Measurements from ENCODE around the gene SSBP2.
"Not testable (repeated sequence)": the region's sequence is repeated elsewhere in the genome, so short reads cannot be mapped to it uniquely, and the experiment has no call there.

SSBP2 gene

DNA sequence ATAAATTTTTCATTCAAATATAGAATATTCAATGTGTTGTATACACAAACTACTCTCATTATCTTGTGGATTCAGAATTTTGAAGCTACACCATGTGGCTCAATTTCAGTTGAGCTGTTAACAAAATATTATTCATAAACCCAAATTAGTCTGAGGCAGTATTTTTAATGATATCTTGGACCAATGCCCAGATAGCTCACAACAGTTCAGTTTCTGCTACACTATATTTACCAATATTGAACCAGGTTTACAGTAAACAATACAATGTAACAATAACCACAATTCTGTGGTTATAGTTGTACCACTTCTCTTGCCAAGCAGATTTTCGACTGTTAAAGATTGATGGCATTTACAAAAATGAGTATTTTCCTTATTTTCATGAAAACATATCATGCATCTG, 99.9 kb downstream of the SSBP2 start:
- DNase-seq, result no peak

DNA sequence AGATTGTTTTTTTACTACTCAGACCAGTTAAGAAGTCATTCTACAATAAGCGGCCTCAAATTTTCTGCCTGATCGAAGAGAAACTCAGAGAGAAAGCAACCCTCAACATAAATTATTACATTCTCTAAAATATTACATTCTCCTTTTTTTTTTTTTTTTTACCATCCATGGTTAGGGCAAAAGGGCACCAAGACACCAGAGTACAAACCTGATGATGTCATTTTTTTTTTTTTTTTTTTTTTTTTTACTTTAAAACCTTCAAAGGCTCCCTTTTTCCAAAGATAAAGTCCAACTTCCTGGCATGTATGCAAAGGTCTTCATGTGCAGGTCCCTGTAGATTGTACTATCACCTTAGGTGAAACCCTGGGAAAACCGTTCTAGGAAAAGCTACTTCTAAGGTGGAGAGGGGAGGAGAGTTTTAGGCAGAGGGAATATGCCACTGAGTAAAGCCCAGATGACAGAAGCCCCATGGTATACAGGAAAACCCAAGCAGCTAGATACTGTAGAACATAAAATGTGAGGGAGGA, 104.4 kb downstream of the SSBP2 start:
- no peak for DNase-seq

DNA sequence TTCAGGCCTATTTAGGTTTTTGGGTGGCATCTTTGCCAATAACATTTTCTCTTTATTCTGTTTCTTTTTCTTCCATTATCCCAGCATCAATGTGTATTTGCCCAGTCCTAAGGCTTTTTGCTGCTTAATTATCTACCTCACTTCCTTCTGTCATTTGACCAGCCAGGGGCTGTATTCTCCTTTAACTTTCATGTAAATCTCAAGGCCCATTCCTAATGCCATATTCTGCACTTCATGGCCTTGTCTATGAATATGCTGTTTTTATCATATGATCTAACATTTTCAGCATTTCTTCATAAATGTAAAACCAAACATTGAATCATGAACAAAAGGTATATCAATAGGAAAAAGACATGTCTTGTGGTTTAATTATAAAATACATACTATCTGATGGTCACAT, 108.7 kb downstream of the SSBP2 start:
- DNase-seq, result no peak

DNA sequence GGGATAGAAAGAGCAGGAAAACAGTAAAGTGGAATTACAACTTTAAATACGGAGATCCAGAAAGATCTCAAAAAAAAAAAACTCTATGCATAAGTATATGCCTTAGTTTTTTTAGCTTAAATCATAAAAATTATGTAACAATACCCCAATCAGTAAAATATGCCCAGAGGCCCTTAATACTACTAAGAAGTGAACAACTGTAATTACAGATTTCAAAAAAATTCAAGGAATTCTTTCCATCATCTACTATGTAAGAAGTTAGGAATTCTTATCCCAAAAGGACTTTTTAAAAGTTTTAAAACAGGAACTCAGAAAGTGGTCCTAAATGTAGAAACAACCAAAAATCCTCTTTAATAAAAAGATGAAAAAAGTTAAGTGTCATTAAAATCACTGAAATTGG, 111.3 kb downstream of the SSBP2 start:
- DNase-seq, result no peak

DNA sequence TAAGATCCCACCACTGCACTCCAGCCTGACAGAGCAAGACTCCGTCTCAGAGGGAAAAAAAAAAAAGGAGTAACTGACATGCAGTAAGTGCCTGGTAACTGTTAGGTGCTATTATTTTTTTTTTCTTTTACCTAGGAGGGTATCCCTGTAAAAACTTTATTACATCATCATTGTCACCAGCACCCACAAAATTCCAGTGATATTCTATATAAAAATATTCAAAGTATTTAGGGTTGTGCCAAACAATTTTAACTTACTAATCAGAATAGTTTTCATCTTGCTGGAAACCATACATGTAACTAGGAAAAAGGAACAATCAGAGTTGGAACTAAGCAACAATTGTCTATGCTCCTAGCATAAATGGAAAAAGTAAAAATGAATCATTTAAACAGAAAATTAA, 112.4 kb downstream of the SSBP2 start:
- DNase-seq, result no peak

DNA sequence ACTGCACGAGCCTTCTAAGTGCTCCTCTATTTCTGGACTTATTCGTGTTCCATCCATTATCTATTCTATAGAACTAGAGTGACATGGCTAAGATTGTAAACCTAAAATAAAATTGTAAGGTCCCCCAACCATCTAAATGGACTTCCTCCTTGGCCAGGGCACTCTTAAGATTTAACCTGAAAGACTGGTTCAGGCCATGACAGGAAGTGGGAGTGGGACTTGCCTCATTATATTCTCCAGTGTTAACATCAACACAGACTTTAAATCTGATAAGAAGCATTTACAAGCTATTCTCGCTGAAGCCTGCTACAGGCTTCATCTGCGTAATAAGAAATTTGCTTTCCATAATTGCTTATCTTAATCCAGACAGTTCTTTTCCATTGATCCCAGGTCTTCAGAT, 117.0 kb downstream of the SSBP2 start:
- no peak for DNase-seq

DNA sequence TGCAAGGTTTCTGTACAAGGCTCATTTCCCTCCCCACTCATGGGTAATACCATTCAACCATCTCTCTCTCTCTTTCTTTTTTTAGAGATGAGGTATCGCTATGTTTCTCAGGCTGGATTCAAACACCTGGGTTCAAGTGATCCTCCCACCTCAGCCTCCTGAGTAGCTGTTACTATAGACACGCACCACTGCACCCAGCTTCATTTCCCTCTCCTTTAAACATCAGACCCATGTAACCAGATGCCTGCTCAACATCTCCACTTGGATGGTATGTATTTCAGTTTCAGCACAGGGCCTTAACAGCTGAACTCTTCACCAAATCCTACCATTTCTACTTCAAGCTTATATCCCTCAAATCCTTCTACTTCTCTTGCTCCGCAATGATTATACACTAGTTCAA, 117.4 kb downstream of the SSBP2 start:
- DNase-seq, result no peak

DNA sequence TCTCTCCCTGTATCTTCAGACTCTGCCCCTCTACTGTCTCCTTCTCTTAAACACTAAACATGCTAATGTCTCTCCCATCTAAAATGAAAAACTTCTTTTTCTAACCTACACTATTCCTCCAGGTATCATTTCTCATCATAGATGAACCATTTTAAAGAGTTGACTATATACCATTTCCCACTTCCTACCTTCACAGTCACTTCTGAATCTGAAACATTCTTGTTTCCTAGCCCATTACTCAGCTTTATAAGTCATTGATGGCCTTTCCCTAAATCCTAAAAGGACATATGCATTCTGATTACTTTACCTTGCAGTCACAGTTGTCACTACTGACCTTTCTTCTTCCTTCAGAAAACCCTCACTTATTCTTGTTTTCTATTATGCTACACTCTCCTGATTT, 118.2 kb downstream of the SSBP2 start:
- DNase-seq, result no peak

DNA sequence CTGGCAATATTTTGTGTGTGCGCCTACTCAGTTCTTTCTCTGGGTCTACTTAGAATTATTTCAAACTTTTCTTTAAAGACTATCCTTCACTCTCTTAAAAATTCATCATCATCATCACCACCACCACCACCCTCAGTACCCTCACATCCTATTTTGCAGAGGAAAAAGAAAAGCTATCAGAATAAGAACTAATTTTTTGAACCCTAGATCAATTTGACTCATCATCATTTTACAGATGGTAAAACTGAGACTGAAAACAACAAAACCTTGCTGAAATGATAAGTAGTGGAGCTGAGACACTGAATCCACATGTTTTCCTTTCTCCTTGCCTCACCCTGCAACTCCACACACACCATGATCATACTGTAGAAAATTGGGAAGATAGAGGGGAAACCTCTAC, 119.3 kb downstream of the SSBP2 start:
- no peak for DNase-seq

DNA sequence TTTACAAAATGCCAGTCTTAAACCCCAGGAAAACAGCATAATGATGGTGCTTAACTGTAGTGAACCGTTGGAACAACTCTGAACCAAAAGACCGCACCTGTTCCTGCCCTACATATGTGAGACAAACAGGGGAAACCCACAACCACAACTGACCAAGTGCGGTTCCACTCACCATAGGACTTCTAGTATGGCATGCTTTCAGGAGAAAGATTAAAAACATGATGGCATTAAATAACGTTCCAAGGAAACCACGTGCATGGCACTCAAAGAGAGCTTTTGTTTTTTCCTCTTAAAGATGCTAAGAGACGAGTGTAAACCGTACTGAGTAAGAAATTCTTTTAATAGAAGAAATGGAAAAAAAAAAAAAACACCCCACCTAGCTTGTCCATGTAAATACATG, 119.8 kb downstream of the SSBP2 start:
- no peak for DNase-seq

DNA sequence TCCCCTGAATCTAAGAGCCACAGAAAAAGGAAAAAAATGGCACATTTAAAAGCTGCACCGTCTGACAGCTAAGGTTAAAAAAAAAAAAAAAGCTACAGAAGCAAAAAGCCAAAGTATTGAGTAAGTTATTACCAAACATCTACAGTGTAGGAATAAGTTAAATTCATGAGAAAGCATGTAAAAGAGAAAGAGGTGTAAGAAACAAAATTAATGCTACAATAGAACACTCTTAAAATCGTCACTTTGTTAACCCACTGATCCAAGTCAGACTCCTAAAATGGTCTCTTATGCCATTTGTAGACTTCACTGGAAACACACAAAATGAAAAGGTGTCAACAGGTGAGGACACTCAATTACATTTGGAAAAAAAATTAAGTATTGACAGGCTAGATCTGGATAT, 120.2 kb downstream of the SSBP2 start:
- DNase-seq, result no peak

DNA sequence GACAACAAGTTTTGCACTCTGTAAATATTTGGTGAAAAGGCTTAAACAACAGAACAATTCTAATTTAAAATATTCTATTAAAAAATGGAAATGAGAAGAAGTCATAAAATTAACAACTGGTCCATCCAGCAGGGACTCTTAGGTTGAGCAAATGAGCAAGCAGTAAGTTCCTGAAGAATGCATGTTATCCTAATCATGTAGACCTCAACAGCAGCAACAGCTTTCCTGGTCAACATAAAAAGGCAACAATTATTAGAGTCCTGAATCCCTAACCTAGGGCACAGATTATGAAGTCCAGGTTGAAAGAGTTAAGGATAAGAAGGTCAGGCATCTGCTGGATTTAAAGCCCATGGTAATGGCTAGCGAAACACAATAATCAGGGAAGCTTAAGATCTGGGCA, 120.9 kb downstream of the SSBP2 start:
- no peak for DNase-seq

DNA sequence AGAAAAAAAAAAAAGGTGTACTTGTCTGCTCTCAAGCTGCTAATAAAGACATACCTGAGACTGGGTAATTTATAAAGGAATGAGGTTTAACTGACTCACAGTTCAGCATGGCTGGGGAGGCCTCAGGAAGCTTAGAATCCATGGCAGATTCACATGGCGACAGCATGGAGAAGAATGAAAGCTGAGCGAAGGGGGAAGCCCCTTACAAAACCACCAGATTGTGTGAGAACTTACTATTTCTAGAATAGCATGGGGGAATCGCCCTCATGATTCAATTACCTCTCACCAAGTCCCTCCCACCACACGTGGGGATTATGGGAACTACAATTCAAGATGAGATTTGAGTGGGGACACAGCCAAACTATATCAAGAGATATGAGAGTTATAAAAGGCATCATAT, 122.8 kb downstream of the SSBP2 start:
- DNase-seq, result not testable (repeated sequence)

DNA sequence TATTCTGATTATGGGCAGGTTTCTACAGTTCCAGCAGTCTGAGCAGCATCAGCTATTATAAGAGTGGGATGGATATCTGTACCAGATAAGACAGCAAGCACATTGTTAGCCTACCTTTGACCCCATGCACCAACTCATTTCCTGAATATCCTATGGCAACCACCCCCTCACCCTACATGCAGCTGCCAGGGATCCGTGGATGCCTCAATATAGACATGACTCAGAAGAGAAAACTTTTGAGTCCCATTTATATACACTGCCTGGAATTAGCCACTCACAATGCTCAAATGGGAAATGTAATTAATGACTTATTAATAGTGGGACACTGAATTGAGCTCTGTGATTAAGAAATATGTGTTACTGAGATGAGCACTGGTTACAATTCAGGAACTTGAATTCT, 124.4 kb downstream of the SSBP2 start:
- no peak for DNase-seq

DNA sequence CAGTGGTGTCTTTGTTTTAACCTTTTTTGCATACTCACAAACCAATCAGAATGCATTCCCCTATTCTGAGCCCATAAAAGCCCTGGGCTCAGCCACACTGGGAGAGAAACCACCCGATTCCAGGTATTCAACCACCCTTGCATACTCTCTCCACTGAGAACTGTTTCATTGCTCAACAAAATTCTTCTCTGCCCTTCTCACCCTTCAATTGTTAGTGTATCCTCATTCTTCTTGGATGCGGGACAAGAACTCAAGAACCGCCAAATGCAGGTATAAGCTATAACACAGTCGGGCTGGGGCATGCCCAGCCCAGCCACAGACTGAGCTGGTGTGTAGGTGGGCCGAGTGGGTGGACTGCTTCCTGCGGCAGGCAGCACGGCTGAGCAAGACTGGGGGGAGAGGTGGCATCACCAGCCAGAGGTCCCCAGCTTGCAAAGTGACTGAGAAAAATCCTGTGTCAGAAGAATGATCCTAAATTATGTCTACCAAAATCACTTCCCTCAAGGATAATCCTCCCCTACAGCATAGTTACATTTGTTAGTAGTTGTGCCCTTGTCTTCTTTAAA, 141.0 kb downstream of the SSBP2 start:
- no peak for DNase-seq

DNA sequence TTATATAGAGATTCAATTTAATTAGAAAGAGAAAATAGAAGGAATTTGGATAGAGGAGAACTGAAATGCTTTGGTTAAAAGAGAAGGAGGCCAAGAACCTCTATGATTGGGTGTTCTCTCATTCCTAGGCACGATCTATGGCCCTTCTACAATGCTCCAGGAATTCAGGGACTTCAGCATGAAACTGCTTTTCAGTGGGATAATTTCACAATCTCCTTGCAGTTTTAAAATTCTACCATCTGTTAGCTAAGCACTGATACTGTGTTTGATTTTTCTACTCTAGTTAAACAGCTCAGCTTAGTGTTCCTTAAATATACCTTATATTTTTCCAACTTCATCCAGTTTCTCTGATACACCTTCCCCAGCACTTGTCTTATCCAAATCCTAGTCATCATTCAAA, 141.9 kb downstream of the SSBP2 start:
- no peak for DNase-seq

DNA sequence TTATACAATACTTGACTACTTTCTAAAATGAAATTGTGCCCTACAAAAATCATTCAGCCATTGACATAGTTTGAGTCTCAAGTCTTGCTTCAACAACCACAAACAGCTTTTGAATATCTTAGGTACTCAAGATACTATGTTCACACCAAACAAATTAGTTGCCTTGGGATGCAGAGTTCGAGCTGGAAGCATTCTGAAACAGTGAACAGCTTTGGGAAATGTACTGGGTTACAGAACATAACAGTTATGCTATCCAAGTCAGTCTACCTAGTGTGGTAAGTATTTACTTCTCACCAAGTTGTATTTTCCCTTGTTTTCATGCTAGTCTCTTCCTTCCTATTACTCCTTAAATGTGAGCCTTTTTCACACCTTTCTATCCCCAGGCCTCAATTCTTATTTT, 143.2 kb downstream of the SSBP2 start:
- no peak for DNase-seq

DNA sequence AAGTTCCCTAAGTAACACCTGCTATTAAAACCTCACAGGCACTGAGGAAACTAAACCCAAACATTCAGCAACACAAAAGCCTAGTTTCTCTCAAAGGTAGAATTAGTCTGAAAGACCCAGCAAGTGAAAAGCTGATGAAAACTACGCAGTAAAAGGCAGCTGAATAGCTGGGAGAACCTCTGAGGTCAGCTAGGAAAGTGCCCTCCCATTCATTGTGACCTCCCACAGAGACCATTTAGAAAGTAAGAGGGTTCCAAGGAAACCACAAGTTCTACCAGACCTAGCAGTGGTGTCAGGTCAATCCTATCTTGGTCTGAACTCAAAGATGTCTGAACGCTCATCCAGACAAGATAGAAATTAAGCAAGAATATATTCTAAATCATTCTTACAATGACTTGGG, 144.7 kb downstream of the SSBP2 start:
- no peak for DNase-seq

DNA sequence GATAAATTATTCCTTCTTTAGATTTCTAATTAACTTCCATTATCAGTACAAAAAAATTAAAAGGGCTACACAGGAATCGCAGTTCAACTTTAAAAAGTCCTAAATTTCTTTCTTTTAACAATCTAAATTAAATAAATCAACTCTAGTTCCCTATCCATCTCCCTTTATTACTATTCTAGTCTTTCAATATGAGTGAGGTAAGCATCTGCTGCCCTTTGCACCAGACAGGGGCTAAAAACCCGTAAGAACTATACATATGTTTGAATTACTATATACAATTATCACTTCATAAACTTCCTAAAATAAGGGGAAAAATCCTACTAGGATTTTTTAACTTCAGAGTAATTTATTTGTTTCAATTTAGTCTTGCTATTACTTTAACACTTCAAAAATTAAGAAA, 145.6 kb downstream of the SSBP2 start:
- no peak for DNase-seq

DNA sequence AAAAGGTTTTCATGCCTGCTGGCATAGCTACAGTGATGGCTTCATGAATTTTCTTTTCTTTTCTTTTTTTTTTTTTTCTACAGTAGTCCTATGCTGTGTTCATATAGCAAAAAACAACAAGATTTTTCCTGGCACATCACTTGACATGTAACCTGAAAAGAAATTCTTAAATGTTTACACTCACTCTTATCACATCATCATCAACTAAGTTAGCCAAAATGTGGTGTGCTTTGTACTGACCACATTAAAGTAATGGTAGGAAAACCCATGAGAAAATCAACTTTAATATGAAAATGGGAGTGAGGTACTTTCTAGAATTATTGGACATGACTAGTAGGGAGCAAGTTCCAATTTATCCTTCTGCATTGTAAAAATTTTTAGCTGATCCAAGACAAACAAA, 146.7 kb downstream of the SSBP2 start:
- DNase-seq, result no peak

DNA sequence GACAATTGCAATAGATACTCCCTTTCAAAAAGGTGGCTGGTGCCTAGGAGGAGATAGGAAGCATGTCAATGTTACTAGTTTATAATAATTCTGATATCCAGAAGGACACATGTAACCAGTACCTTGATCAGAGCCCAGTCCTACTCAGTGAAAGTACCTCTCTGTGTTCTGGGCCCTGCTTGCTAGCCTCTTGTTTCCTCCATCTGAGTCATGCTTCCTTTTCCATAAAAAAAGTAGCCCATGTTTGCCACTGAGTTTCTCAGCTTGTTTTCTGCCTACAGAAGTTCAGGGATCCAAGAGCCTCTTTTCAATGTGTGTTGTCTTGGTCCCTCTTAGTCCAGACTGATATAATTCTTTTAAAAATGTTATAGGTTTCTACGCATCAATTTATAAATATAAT, 149.0 kb downstream of the SSBP2 start:
- DNase-seq, result no peak

DNA sequence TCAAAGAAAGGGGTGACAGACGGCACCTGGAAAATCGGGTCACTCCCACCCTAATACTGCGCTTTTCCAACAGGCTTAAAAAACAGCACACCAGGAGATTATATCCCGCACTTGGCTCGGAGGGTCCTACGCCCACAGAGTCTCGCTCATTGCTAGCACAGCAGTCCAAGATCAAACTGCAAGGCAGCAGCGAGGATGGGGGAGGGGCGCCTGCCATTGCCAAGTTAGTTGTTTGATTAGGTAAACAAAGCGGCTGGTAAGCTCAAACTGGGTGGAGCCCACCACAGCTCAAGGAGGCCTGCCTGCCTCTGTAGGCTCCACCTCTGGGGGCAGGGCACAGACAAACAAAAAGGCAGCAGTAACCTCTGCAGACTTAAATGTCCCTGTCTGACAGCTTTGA, 158.8 kb downstream of the SSBP2 start:
- not testable (repeated sequence) for DNase-seq

DNA sequence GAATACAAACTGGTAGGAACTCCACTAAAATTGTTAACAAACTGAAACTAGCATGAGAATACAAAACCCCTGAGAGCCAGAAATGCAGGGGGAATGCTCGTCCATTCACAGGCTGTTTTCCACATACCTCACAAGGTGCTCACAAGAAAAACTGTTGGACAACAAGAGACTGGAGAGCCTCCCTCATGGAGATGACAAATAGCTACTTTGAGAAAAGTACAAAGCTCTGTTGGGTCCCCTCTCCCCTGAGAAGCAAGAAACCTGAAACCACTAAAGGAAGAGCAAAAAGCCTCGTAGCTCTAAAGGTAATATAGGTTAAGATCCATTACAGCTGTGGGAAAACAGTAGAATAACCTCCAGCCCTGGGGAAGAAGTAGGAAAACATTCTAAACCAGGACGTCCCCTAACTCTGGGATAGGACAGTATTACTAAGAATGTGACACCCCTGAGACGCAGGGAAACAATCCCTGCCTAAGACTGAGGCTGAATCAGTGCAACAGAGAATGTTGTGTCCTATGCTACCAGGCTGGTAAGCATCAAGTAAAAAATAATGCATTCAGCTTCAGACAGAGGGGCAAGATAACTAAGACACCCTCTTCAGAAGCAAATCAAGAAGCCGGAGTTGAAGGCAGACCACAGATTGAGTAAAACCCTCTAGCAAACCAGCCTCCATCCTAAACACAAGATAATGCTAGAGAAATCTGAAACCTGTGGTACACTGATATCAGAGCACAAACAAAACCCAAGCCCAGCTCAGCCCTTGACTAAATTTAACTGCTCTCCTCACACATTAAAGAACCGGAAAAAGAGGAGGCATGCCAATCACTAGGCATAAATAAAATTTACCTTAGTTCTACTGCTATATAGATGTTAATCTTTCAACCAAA, 160.2 kb downstream of the SSBP2 start:
- no peak for DNase-seq

DNA sequence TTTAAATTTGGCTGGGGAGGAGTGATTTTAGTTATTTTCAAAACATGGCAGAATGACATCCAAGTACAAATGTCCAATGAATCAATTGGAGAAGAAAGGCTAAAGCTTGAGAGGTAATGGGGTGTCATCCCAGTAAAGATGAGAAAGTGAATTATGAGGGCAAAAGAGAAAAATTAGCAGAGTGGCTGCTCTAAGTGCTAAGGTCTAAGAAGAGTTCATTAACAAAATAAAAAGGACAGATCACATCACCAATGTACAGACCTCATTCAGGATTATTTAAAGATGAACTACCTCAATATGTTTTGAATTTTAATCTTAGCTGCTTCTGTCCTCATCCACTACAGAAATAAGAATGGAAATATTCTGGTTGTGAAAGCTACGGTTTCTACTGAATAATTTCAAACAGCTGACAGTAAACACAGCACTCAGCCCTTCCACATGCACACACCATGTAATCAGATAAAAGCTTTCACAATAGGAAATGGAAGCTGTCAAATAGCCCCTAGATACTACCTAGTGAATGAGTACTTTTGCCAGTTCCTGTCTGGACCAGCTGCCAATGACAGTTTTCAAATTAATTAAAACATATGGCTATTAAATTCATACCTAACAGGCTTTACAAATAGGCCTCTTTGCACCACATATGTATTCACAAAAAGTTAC, 171.5 kb downstream of the SSBP2 start:
- no peak for DNase-seq
